ENCODE measurements around the gene CD200R1. TPM values are rescaled to one million over a fixed set of nuclear protein-coding genes. Genes with fewer than 3 reads are reported as not detected.

Gene CD200R1
- total RNA-seq, 2 donors from 2014 or later: 0.84 to 1.1 TPM

DNA sequence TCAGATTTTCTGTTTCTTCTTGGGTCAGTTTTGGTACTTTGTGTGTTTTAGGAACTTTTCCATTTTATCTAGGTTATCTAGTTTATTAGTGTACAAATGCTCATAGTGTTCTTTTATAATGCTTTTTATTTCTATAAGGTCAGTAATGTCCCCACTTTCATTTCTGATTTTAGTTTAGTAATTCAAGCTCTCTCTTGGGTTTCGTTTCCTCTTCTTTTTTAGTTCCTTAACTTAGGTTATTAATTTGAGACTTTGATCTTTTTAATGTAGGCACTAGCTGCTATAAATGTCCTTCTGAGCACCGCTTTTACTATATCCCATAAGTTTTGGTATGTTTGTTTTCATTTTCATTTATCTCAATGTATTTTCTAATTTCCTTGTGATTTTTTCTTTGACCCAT, 101.3 kb downstream of the CD200R1 start:
- DNase-seq: no peak

DNA sequence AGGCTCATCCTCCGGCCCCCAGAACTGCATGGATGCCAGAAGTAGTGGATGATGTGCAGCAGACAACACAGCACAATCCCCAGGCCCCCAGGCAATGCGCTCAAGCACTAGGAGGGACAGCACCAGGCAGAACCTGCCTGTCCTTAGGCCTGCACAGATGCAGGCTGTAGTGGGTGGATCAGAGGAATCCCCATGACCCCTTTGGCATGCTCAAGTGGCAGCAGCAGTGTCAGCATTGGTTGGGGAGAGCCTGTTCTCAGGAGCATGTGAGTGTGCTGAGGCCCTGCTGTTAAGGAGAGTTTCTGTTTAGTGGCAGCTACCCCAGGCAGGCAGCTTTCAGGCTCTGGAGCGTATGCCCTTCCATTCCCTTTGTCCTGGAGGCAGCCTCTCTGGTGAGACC, 103.2 kb downstream of the CD200R1 start:
- H3K9me3 ChIP-seq: no peaks in the 10 kb centered on the region
- H3K27ac ChIP-seq: no peak overlapping the region
- DNase-seq: no peak
- H3K4me1 ChIP-seq: no peaks in the 10 kb centered on the region
- no peaks in the 10 kb centered on the region for H3K36me3 ChIP-seq
- H3K4me3 ChIP-seq: no peak overlapping the region
- TF ChIP-seq CTCF (IDR thresholded peaks at IDR 0.05): no peak
- no peak overlapping the region for H3K9ac ChIP-seq (ENCODE audit: low read depth in 2 of 2, low read length in 2 of 2)
- intact Hi-C loops (cut with DNase I): no loop called here
- no peaks in the 10 kb centered on the region for H3K27me3 ChIP-seq

More for the DNA sequence above, 101.3 kb downstream of the CD200R1 start:
- no peaks in the 10 kb centered on the region for H3K27me3 ChIP-seq
- H3K9ac ChIP-seq (ENCODE audit: low read depth in 2 of 2, low read length in 2 of 2): no peak overlapping the region
- intact Hi-C loops (cut with DNase I): no loop called here
- H3K9me3 ChIP-seq: no peaks in the 10 kb centered on the region
- H3K4me1 ChIP-seq: no peaks in the 10 kb centered on the region
- H3K36me3 ChIP-seq: no peaks in the 10 kb centered on the region
- no peak overlapping the region for H3K27ac ChIP-seq
- no peak overlapping the region for H3K4me3 ChIP-seq
- no peak for TF ChIP-seq CTCF (IDR thresholded peaks at IDR 0.05)

Other genes with a start within 250 kb of the CD200R1 start
- not detected for gene CD200R1L, start 128.2 kb downstream of the CD200R1 start, total RNA-seq
- 10 to 100 TPM; 17.0 to 17.2 TPM for gene GTPBP8, start 15.9 kb upstream of the CD200R1 start, total RNA-seq
- 1 to 10 TPM; 1.9 to 9.8 TPM for gene BOC, start 236.5 kb upstream of the CD200R1 start, total RNA-seq